Mucosa of stomach (tissue), 1 donor: ENCODE results near the gene RHBDL1.
A peak's percentile ranks its signal among the peaks of the same experiment; 100 is the strongest.

ENCODE experiments used
- H3K27me3 ChIP-seq: one replicate; pipeline ENCODE4 v1.7.0; 2013; ENCODE audit warnings: mild to moderate bottlenecking, low read length; ENCODE audit not compliant: control insufficient read depth, insufficient read depth
- H3K36me3 ChIP-seq: one replicate; pipeline ENCODE4 v1.7.0; 2013; ENCODE audit warnings: low read length; ENCODE audit not compliant: control insufficient read depth, insufficient read depth
- H3K4me1 ChIP-seq: one replicate; pipeline ENCODE4 v1.7.0; 2013; ENCODE audit warnings: mild to moderate bottlenecking, low read length; ENCODE audit not compliant: control insufficient read depth, insufficient read depth
- H3K4me3 ChIP-seq: one replicate; pipeline ENCODE4 v1.7.0; 2013; ENCODE audit warnings: low read length
- H3K9ac ChIP-seq: one replicate; pipeline ENCODE4 v1.7.0; 2013; ENCODE audit warnings: mild to moderate bottlenecking, low read length, moderate library complexity
- H3K9me3 ChIP-seq: one replicate; pipeline ENCODE4 v1.7.0; 2013; ENCODE audit warnings: mild to moderate bottlenecking, low read length, moderate library complexity; ENCODE audit not compliant: control insufficient read depth
- donor health status: Pancreatic carcinoma.

The RHBDL1 gene

DNA sequence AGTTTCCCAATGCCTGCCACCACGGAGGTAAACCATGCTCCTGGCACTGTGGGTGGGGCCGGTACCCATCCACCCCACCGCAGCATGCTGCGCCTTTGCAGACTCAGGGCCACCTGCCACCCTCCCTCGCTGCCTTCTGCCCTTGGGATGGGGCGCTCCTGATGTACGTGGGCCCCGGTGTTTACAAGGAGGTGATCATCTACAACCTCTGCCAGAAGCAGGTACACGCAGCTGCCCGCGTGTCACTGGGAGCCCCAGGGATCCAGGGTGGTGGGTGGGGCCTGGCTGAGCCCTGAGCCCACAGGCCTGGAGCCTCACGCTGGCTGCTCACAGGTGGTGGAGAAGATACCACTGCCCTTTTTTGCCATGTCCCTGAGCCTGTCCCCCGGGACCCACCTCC, 8.9 kb upstream of the RHBDL1 start:
- peaks cover 16% of the 10 kb centered on the region for H3K4me1 ChIP-seq
- no peak overlapping the region for H3K9ac ChIP-seq
- no peak overlapping the region for H3K4me3 ChIP-seq
- H3K36me3 ChIP-seq: peaks cover 6% of the 10 kb centered on the region
- no peaks in the 10 kb centered on the region for H3K9me3 ChIP-seq
- H3K27me3 ChIP-seq: no peaks in the 10 kb centered on the region

GRCh38 chr16:667113-667779, 8.2 kb upstream of the RHBDL1 start:
- Histone ChIP-seq H3K27me3 (no peaks in the 10 kb centered on the region), H3K9ac (peak overlapping the region; percentile 81), H3K9me3 (no peaks in the 10 kb centered on the region), H3K4me3 (no peak overlapping the region), H3K36me3 (peaks cover 6% of the 10 kb centered on the region), H3K4me1 (peaks cover 15% of the 10 kb centered on the region)

- peaks cover 6% of the 10 kb centered on the region for H3K36me3 ChIP-seq
- peak within 1 kb of the TSS; percentile 81 for H3K9ac ChIP-seq
- no peaks in the 10 kb centered on the region for H3K27me3 ChIP-seq
- peak within 1 kb of the TSS; percentile 67 for H3K4me3 ChIP-seq
- H3K9me3 ChIP-seq: no peaks in the 10 kb centered on the region
- peaks cover 15% of the 10 kb centered on the region for H3K4me1 ChIP-seq
These were observed 7.5 kb upstream of the RHBDL1 start, which contains the start of gene RHOT2 for GRCh38 chr16:667780-668518. Gene RHOT2 (plus strand): TSS chr16:668132. CDS start chr16:668200, 68 bp downstream.

GRCh38 chr16:668519-669171, 6.8 kb upstream of the RHBDL1 start:
- H3K9ac ChIP-seq: peak overlapping the region; percentile 81
- peaks cover 6% of the 10 kb centered on the region for H3K36me3 ChIP-seq
- H3K4me3 ChIP-seq: peak overlapping the region; percentile 67
- no peaks in the 10 kb centered on the region for H3K27me3 ChIP-seq
- no peaks in the 10 kb centered on the region for H3K9me3 ChIP-seq
- peaks cover 15% of the 10 kb centered on the region for H3K4me1 ChIP-seq

GRCh38 chr16:669666-670065, 5.8 kb upstream of the RHBDL1 start:
- Histone ChIP-seq H3K36me3 (peaks cover 6% of the 10 kb centered on the region), H3K9ac (no peak overlapping the region), H3K27me3 (no peaks in the 10 kb centered on the region), H3K9me3 (no peaks in the 10 kb centered on the region), H3K4me3 (no peak overlapping the region), H3K4me1 (peaks cover 19% of the 10 kb centered on the region)

DNA sequence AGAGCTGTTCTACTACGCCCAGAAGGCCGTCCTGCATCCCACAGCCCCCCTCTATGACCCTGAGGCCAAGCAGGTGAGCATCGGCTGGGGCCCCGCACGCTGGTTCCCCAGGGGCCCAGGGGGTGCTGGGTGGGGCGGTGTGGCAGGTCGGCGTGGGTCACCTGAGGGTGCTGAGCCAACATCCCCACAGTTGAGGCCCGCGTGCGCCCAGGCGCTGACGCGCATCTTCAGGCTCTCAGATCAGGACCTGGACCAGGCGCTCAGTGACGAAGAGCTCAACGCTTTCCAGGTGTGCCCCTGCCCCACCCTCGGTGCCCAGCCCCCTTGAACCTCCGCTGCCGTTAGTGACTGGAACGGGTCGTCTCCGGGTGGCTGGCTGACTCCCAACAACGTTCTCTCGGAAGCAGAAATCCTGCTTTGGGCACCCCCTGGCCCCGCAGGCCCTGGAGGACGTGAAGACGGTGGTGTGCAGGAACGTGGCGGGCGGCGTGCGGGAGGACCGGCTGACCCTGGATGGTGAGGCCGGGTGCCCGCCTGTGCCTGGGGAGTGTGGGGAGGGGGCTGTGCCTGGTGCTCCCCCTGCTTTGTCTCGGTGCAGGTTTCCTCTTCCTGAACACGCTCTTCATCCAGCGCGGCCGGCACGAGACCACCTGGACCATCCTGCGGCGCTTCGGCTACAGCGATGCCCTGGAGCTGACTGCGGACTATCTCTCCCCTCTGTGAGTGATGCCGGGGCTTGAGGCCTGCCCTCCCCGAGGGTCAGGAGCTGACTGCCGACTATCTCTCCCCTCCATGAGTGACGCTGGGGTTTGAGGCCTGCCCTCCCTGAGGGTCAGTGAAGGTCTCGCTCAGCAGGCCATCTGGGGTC, 4.8 kb upstream of the RHBDL1 start:
- Histone ChIP-seq H3K4me3 (no peak overlapping the region), H3K27me3 (peaks cover 6% of the 10 kb centered on the region), H3K4me1 (peaks cover 26% of the 10 kb centered on the region), H3K36me3 (peaks cover 6% of the 10 kb centered on the region), H3K9ac (no peak overlapping the region), H3K9me3 (no peaks in the 10 kb centered on the region)

DNA sequence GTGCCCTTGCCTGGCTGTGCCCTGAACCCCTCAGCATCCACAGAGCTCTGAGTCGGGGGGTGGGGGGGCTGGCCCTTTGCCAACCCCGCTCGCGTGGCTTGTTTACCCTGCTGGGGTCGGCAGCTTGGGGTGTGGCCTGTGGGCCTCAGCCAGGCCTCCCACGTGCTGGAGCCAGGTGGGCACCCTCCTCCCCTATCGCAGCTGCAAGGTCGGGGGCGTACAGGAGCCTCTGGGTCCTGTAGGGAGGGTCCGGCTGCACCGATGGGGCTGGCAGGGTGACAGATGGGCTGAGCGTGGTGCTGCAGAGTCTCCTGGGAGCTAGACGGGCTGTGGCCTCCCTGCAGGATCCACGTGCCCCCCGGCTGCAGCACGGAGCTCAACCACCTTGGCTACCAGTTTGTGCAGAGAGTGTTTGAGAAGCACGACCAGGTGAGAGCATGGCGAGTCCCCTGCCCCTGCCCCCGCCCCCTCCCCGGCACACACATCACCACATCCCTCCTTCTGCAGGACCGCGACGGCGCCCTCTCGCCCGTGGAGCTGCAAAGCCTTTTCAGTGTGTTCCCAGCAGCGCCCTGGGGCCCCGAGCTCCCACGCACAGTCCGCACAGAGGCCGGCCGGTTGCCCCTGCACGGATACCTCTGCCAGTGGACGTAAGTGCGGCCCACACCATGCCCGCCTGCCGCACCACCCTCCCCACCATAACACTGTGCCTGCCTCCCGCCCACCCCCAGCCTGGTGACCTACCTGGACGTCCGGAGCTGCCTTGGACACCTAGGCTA, 3.9 kb upstream of the RHBDL1 start:
- no peak overlapping the region for H3K9ac ChIP-seq
- no peaks in the 10 kb centered on the region for H3K9me3 ChIP-seq
- H3K27me3 ChIP-seq: peaks cover 6% of the 10 kb centered on the region
- H3K36me3 ChIP-seq: peaks cover 6% of the 10 kb centered on the region
- H3K4me3 ChIP-seq: no peak overlapping the region
- peaks cover 32% of the 10 kb centered on the region for H3K4me1 ChIP-seq

- H3K36me3 ChIP-seq: peaks cover 6% of the 10 kb centered on the region
- no peak overlapping the region for H3K9ac ChIP-seq
- no peak overlapping the region for H3K4me3 ChIP-seq
- H3K4me1 ChIP-seq: peaks cover 39% of the 10 kb centered on the region
- no peaks in the 10 kb centered on the region for H3K9me3 ChIP-seq
- peaks cover 6% of the 10 kb centered on the region for H3K27me3 ChIP-seq
These were observed 3.1 kb upstream of the RHBDL1 start for GRCh38 chr16:672371-672770.

- Histone ChIP-seq H3K36me3 (peaks cover 6% of the 10 kb centered on the region), H3K27me3 (peaks cover 6% of the 10 kb centered on the region), H3K9me3 (no peaks in the 10 kb centered on the region), H3K4me3 (no peak overlapping the region), H3K4me1 (peaks cover 38% of the 10 kb centered on the region), H3K9ac (no peak overlapping the region)
These were observed 2.6 kb upstream of the RHBDL1 start for GRCh38 chr16:672851-673250.

GRCh38 chr16:673399-673991, 2.0 kb upstream of the RHBDL1 start:
- Histone ChIP-seq H3K36me3 (peaks cover 6% of the 10 kb centered on the region), H3K9me3 (no peaks in the 10 kb centered on the region), H3K27me3 (peaks cover 6% of the 10 kb centered on the region), H3K9ac (no peak overlapping the region), H3K4me3 (no peak overlapping the region), H3K4me1 (peaks cover 38% of the 10 kb centered on the region)
